Measurements from ENCODE around the gene TFEB. TPM values are rescaled to one million over a fixed set of nuclear protein-coding genes. Genes with fewer than 3 reads are reported as not detected.

Gene TFEB
- total RNA-seq, 1 experiment from 2014 or later = 6.6 TPM

GRCh38 chr6:41670703-41671360, 64.6 kb downstream of the TFEB start:
- Mint-ChIP-seq H3K27ac (ENCODE audit: unreplicated experiment) (no peak overlapping the region), H3K36me3 (ENCODE audit: insufficient read depth, unreplicated experiment) (no peaks in the 10 kb centered on the region), H3K4me1 (ENCODE audit: low read depth, unreplicated experiment) (no peaks in the 10 kb centered on the region), H3K27me3 (ENCODE audit: unreplicated experiment) (peaks cover 91% of the 10 kb centered on the region), H3K4me3 (ENCODE audit: low read depth, unreplicated experiment) (no peak overlapping the region), H3K9me3 (ENCODE audit: low read depth, unreplicated experiment) (peaks cover 2% of the 10 kb centered on the region)
- CTCF ChIA-PET = no interaction called here
- no peak for TF ChIP-seq CTCF (IDR thresholded peaks at IDR 0.05; ENCODE audit: unreplicated experiment)
- intact Hi-C loops (cut with micrococcal nuclease; ENCODE audit: unreplicated experiment) = no loop called here
- BruUV-seq (replicated peaks) = no TSS peak
- DNase-seq = no peak

GRCh38 chr6:41668968-41669367, 66.4 kb downstream of the TFEB start:
- intact Hi-C loops (cut with micrococcal nuclease; ENCODE audit: unreplicated experiment) = no loop called here
- Mint-ChIP-seq H3K4me1 (ENCODE audit: low read depth, unreplicated experiment) (no peaks in the 10 kb centered on the region), H3K27ac (ENCODE audit: unreplicated experiment) (no peak overlapping the region), H3K9me3 (ENCODE audit: low read depth, unreplicated experiment) (peaks cover 2% of the 10 kb centered on the region), H3K36me3 (ENCODE audit: insufficient read depth, unreplicated experiment) (no peaks in the 10 kb centered on the region), H3K4me3 (ENCODE audit: low read depth, unreplicated experiment) (no peak overlapping the region), H3K27me3 (ENCODE audit: unreplicated experiment) (peaks cover 88% of the 10 kb centered on the region)
- CTCF ChIA-PET = no interaction called here
- no peak for TF ChIP-seq CTCF (IDR thresholded peaks at IDR 0.05; ENCODE audit: unreplicated experiment)
- BruUV-seq (replicated peaks) = no TSS peak
- DNase-seq = no peak

- H3K4me3 Mint-ChIP-seq (ENCODE audit: low read depth, unreplicated experiment) = no peak overlapping the region
- TF ChIP-seq CTCF (IDR thresholded peaks at IDR 0.05; ENCODE audit: unreplicated experiment) = no peak
- DNase-seq = no peak
- CTCF ChIA-PET = no interaction called here
- H3K36me3 Mint-ChIP-seq (ENCODE audit: insufficient read depth, unreplicated experiment) = no peaks in the 10 kb centered on the region
- peaks cover 2% of the 10 kb centered on the region for H3K9me3 Mint-ChIP-seq (ENCODE audit: low read depth, unreplicated experiment)
- H3K27me3 Mint-ChIP-seq (ENCODE audit: unreplicated experiment) = peaks cover 88% of the 10 kb centered on the region
- H3K4me1 Mint-ChIP-seq (ENCODE audit: low read depth, unreplicated experiment) = no peaks in the 10 kb centered on the region
- no TSS peak for BruUV-seq (replicated peaks)
- H3K27ac Mint-ChIP-seq (ENCODE audit: unreplicated experiment) = no peak overlapping the region
- intact Hi-C loops (cut with micrococcal nuclease; ENCODE audit: unreplicated experiment) = no loop called here
Measured at GRCh38 chr6:41667195-41667594, 68.2 kb downstream of the TFEB start.

- H3K27ac Mint-ChIP-seq (ENCODE audit: unreplicated experiment) = no peak overlapping the region
- DNase-seq = no peak
- H3K4me3 Mint-ChIP-seq (ENCODE audit: low read depth, unreplicated experiment) = no peak overlapping the region
- intact Hi-C loops (cut with micrococcal nuclease; ENCODE audit: unreplicated experiment) = no loop called here
- CTCF ChIA-PET = no interaction called here
- H3K9me3 Mint-ChIP-seq (ENCODE audit: low read depth, unreplicated experiment) = no peaks in the 10 kb centered on the region
- H3K36me3 Mint-ChIP-seq (ENCODE audit: insufficient read depth, unreplicated experiment) = no peaks in the 10 kb centered on the region
- H3K27me3 Mint-ChIP-seq (ENCODE audit: unreplicated experiment) = peaks cover 88% of the 10 kb centered on the region
- no peaks in the 10 kb centered on the region for H3K4me1 Mint-ChIP-seq (ENCODE audit: low read depth, unreplicated experiment)
- no TSS peak for BruUV-seq (replicated peaks)
- no peak for TF ChIP-seq CTCF (IDR thresholded peaks at IDR 0.05; ENCODE audit: unreplicated experiment)
Measured at GRCh38 chr6:41664271-41664670, 71.1 kb downstream of the TFEB start.
